ENCODE measurements around the gene CYP2J2.

GRCh38 chr1:59928996-59929395 lies 2.4 kb upstream of the CYP2J2 start:
- TF ChIP-seq CTCF (IDR thresholded peaks at IDR 0.05; ENCODE audit: extremely low read depth in 1 of 2, insufficient read depth in 1 of 2, low read depth in 1 of 2, low read length in 2 of 2) (no peak), POLR2AphosphoS5 (IDR thresholded peaks at IDR 0.05; ENCODE audit: insufficient read depth, low read depth, low read length) (no peak), EZH2 (IDR thresholded peaks at IDR 0.05; ENCODE audit: borderline replicate concordance, low read depth, low read length, severe bottlenecking) (no peak), MYC (IDR thresholded peaks at IDR 0.05; ENCODE audit: low read depth, low read length) (no peak), POLR2A (IDR thresholded peaks at IDR 0.05; ENCODE audit: low read depth, low read length) (no peak), JUN (IDR thresholded peaks at IDR 0.05; ENCODE audit: borderline replicate concordance, insufficient read depth, insufficient read length, low read depth) (no peak), GATA2 (IDR thresholded peaks at IDR 0.05; ENCODE audit: insufficient read depth, insufficient read length, low read depth, low read length) (no peak), MAX (IDR thresholded peaks at IDR 0.05; ENCODE audit: insufficient read depth, insufficient read length) (no peak), FOS (IDR thresholded peaks at IDR 0.05; ENCODE audit: borderline replicate concordance, insufficient read depth, low read length) (no peak)

All from endothelial cell of umbilical vein (primary cell).